HT1080 (cell line): ENCODE measurements around the gene SOAT2. TPM values are rescaled to one million over a fixed set of nuclear protein-coding genes. Genes with fewer than 3 reads are reported as not detected.

Experiments used
- DNase-seq: peaks from one replicate; pipeline ENCODE4 v3.0.0-alpha.2; 2015; ENCODE audit warnings: low read depth
- polyA plus RNA-seq, 2 experiments: library from polyadenylated mRNA; depleted of rRNA; stranded (reverse); fragments of >200 nt; gene quantifications; 2 replicates each; pipeline ENCODE4 v1.2.3, GENCODE V29; 2015
- total RNA-seq: library from RNA; depleted of rRNA; stranded (reverse); fragments of >200 nt; shearing (Covaris generic); gene quantifications from 2 replicates; pipeline ENCODE4 v1.2.3, GENCODE V29; 2014; rRNA removed

Gene SOAT2
- total RNA-seq = not detected in 2 replicates
- polyA plus RNA-seq (2015; cell fraction: cytosol; rRNA removed) = 0.12 TPM in 1 of 2 replicates, not detected in the other
- polyA plus RNA-seq (2015; cell fraction: nucleus; rRNA removed) = 0.07 TPM in 1 of 2 replicates, not detected in the other

GRCh38 chr12:53102883-53103807, at the start of gene SOAT2:
TSS of gene SOAT2 (plus strand) at chr12:53103486. CDS start at chr12:53103578, 92 bp downstream.
- DNase-seq = no peak

GRCh38 chr12:53054112-53054878, 49.0 kb upstream of the SOAT2 start:
- no peak for DNase-seq

GRCh38 chr12:53055471-53056266, 47.6 kb upstream of the SOAT2 start:
- no peak for DNase-seq

GRCh38 chr12:53056296-53056695, 47.0 kb upstream of the SOAT2 start:
- DNase-seq = no peak

GRCh38 chr12:53056901-53057300, 46.4 kb upstream of the SOAT2 start:
- DNase-seq = no peak

GRCh38 chr12:53057816-53058500, 45.3 kb upstream of the SOAT2 start:
- DNase-seq = no peak

GRCh38 chr12:53058674-53059433, 44.4 kb upstream of the SOAT2 start:
- no peak for DNase-seq

- no peak for DNase-seq
Measured at GRCh38 chr12:53059434-53060063, 43.7 kb upstream of the SOAT2 start.

GRCh38 chr12:53060064-53060720, 43.1 kb upstream of the SOAT2 start:
- no peak for DNase-seq

GRCh38 chr12:53060721-53061276, 42.5 kb upstream of the SOAT2 start:
- DNase-seq = no peak

GRCh38 chr12:53061404-53062010, 41.8 kb upstream of the SOAT2 start:
- DNase-seq = no peak

GRCh38 chr12:53062011-53062961, 41.0 kb upstream of the SOAT2 start:
- DNase-seq = no peak

GRCh38 chr12:53062977-53063707, 40.1 kb upstream of the SOAT2 start:
- no peak for DNase-seq

- no peak for DNase-seq
Measured at GRCh38 chr12:53063708-53064612, 39.3 kb upstream of the SOAT2 start.
